ENCODE data around the gene RAB6A.

GRCh38 chr11:73641668-73642067, 119.2 kb downstream of the RAB6A start:
- TF ChIP-seq JUND (IDR thresholded peaks at IDR 0.05; ENCODE audit: low read length) (no peak), CTCF (IDR thresholded peaks at IDR 0.05; ENCODE audit: control extremely low read depth in 1 of 3, insufficient read depth in 1 of 3, low read depth in 1 of 3, low read length in 3 of 3) (no peak), ZNF274 (IDR thresholded peaks at IDR 0.05; ENCODE audit: borderline replicate concordance, extremely low read depth, low read length) (no peak), KDM1A (IDR thresholded peaks at IDR 0.05; ENCODE audit: borderline replicate concordance, low read length) (no peak), EGR1 (IDR thresholded peaks at IDR 0.05; ENCODE audit: borderline replicate concordance, low read depth, low read length) (no peak), TBP (IDR thresholded peaks at IDR 0.05; ENCODE audit: low read depth, low read length) (no peak), SUZ12 (IDR thresholded peaks at IDR 0.05; ENCODE audit: low read length) (no peak), POLR2A (IDR thresholded peaks at IDR 0.05; ENCODE audit: control extremely low read depth in 1 of 2, low read depth in 2 of 2, low read length in 2 of 2) (no peak), SP1 (IDR thresholded peaks at IDR 0.05; ENCODE audit: low read depth, low read length) (no peak), RAD21 (IDR thresholded peaks at IDR 0.05 in 1 of 2, conservative IDR thresholded peaks at IDR 0.05 in 1 of 2; ENCODE audit: low read depth in 2 of 2, low read length in 2 of 2) (no peak), SIN3A (conservative IDR thresholded peaks at IDR 0.05 in 1 of 2, IDR thresholded peaks at IDR 0.05 in 1 of 2; ENCODE audit: low read depth in 1 of 2, low read length in 2 of 2) (no peak), ATF2 (IDR thresholded peaks at IDR 0.05; ENCODE audit: low read length) (no peak), MAX (IDR thresholded peaks at IDR 0.05) (no peak)

All from H1 (cell line).